Mesenchymal stem cell (in vitro differentiated cells and primary cell): ENCODE data around the gene HDAC4.

Experiments used
- DNase-seq: peaks from one replicate; pipeline ENCODE4 v3.0.0-alpha.2; 2013
- H2AFZ ChIP-seq: one replicate; pipeline ENCODE4 v1.6.1; 2013; ENCODE audit warnings: low read depth, mild to moderate bottlenecking, control low read depth, inconsistent platforms, low read length, moderate library complexity
- H2AK5ac ChIP-seq: 2 replicates; pipeline ENCODE4 v1.6.1; 2013; ENCODE audit warnings: low read length, moderate library complexity, mild to moderate bottlenecking, inconsistent platforms; ENCODE audit not compliant: severe bottlenecking
- H2BK120ac ChIP-seq: one replicate; pipeline ENCODE4 v1.6.1; 2013; ENCODE audit warnings: low read depth, mild to moderate bottlenecking, inconsistent platforms, low read length, moderate library complexity
- H2BK12ac ChIP-seq, 2 experiments: one replicate each; pipeline ENCODE4 v1.6.1; 2013; ENCODE audit warnings: inconsistent platforms in 2 of 2, low read length in 2 of 2, mild to moderate bottlenecking in 2 of 2, moderate library complexity in 2 of 2, control low read depth in 1 of 2
- H2BK15ac ChIP-seq: one replicate; pipeline ENCODE4 v1.6.1; 2013; ENCODE audit warnings: mild to moderate bottlenecking, low read depth, inconsistent platforms; ENCODE audit not compliant: poor library complexity, severe bottlenecking
- H2BK5ac ChIP-seq: 2 replicates; pipeline ENCODE4 v1.6.1; 2013; ENCODE audit warnings: low read depth, mild to moderate bottlenecking, low read length, control low read depth, inconsistent platforms; ENCODE audit not compliant: poor library complexity, severe bottlenecking
- H3K14ac ChIP-seq, 2 experiments: one replicate each; pipeline ENCODE4 v1.6.1; 2013; ENCODE audit warnings: inconsistent platforms in 2 of 2, low read length in 2 of 2, control low read depth in 1 of 2, mild to moderate bottlenecking in 1 of 2, moderate library complexity in 1 of 2
- H3K18ac ChIP-seq, 2 experiments: one replicate each; pipeline ENCODE4 v1.6.1; 2013; ENCODE audit warnings: inconsistent platforms in 2 of 2, low read length in 2 of 2, control low read depth in 1 of 2, low read depth in 1 of 2, mild to moderate bottlenecking in 1 of 2
- H3K23ac ChIP-seq, 2 experiments: one replicate each; pipeline ENCODE4 v1.6.1; 2013; ENCODE audit warnings: inconsistent platforms in 2 of 2, low read length in 2 of 2, mild to moderate bottlenecking in 2 of 2, moderate library complexity in 2 of 2, control low read depth in 1 of 2
- H3K27ac ChIP-seq: 2 replicates; pipeline ENCODE4 v1.5.1; 2013; ENCODE audit warnings: mild to moderate bottlenecking, moderate library complexity, low read length, control low read depth, inconsistent platforms; ENCODE audit not compliant: poor library complexity, severe bottlenecking
- H3K27me3 ChIP-seq, 2 experiments: 2 replicates each; pipeline versions ENCODE4 v1.6.1 to v1.7.0; 2013; ENCODE audit warnings: low read length in 2 of 2, mild to moderate bottlenecking in 2 of 2, moderate library complexity in 2 of 2, control low read depth in 1 of 2, inconsistent platforms in 1 of 2; ENCODE audit not compliant: control insufficient read depth in 1 of 2, insufficient read depth in 1 of 2
- H3K36me3 ChIP-seq, 2 experiments: 2 replicates each; pipeline versions ENCODE4 v1.6.1 to v1.7.0; 2013; ENCODE audit warnings: low read length in 2 of 2, control low read depth in 1 of 2, inconsistent platforms in 1 of 2, low read depth in 1 of 2, mild to moderate bottlenecking in 1 of 2; ENCODE audit not compliant: insufficient read depth in 2 of 2, control insufficient read depth in 1 of 2
- H3K4ac ChIP-seq, 2 experiments: one replicate each; pipeline ENCODE4 v1.6.1; 2013; ENCODE audit warnings: inconsistent platforms in 2 of 2, low read length in 2 of 2, mild to moderate bottlenecking in 2 of 2, moderate library complexity in 2 of 2, control low read depth in 1 of 2, low read depth in 1 of 2
- H3K4me1 ChIP-seq: 2 replicates; pipeline ENCODE4 v1.6.1; 2013; ENCODE audit warnings: low read depth, low read length, control low read depth; ENCODE audit not compliant: control insufficient read depth, insufficient read depth
- H3K4me2 ChIP-seq: 2 replicates; pipeline ENCODE4 v1.6.1; 2013; ENCODE audit warnings: low read length, mild to moderate bottlenecking, inconsistent platforms; ENCODE audit not compliant: poor library complexity, severe bottlenecking
- H3K4me3 ChIP-seq, 2 experiments: 2 replicates each; pipeline versions ENCODE4 v1.5.1 to v1.7.0; 2013; ENCODE audit warnings: low read length in 2 of 2, mild to moderate bottlenecking in 2 of 2, control low read depth in 1 of 2, low read depth in 1 of 2; ENCODE audit not compliant: insufficient read depth in 1 of 2
- H3K79me1 ChIP-seq: replicated peaks from 2 replicates; pipeline ENCODE4 v1.6.1; 2013; ENCODE audit warnings: mild to moderate bottlenecking, control low read depth, low read length, inconsistent platforms; ENCODE audit not compliant: poor library complexity, severe bottlenecking
- H3K9ac ChIP-seq: 2 replicates; pipeline ENCODE4 v1.7.0; 2013; ENCODE audit warnings: mild to moderate bottlenecking, low read length, moderate library complexity
- H3K9me3 ChIP-seq: 2 replicates; pipeline ENCODE4 v1.7.0; 2013; ENCODE audit warnings: mild to moderate bottlenecking, low read length; ENCODE audit not compliant: control insufficient read depth
- H4K8ac ChIP-seq: one replicate; pipeline ENCODE4 v1.6.1; 2013; ENCODE audit warnings: inconsistent platforms, mild to moderate bottlenecking, low read length, moderate library complexity
- H4K91ac ChIP-seq: one replicate; pipeline ENCODE4 v1.6.1; 2013; ENCODE audit warnings: mild to moderate bottlenecking, low read length, inconsistent platforms
- WGBS: methylation state at CpG from one replicate; pipeline ENCODE4 v1.1.7; 2013; ENCODE audit warnings: mixed read lengths; 5-methylcytosine and 5-hydroxymethylcytosine counted together

The HDAC4 gene

GRCh38 chr2:239021651-239022436, 379.0 kb downstream of the HDAC4 start:
- whole genome bisulfite sequencing, result 83% methylated on average over 18 of the region's 18 CpGs
- H3K79me1 ChIP-seq, result no peaks in the 10 kb centered on the region
- H3K27me3 ChIP-seq, result peaks cover 20 to 27% of the 10 kb centered on the region in 2 experiments
- H4K91ac ChIP-seq, result no peak overlapping the region
- no peak overlapping the region for H2BK15ac ChIP-seq
- H3K18ac ChIP-seq, result no peak overlapping the region
- H3K23ac ChIP-seq, result no peak overlapping the region
- no peak overlapping the region for H3K27ac ChIP-seq
- H3K4me1 ChIP-seq, result peaks cover 8% of the 10 kb centered on the region
- H2AK5ac ChIP-seq, result no peak overlapping the region
- H2BK120ac ChIP-seq, result no peak overlapping the region
- H3K36me3 ChIP-seq, result no peaks in the 10 kb centered on the region
- H3K9ac ChIP-seq, result no peak overlapping the region
- H3K14ac ChIP-seq, result no peak overlapping the region
- no peak overlapping the region for H4K8ac ChIP-seq
- no peak overlapping the region for H2AFZ ChIP-seq
- H3K9me3 ChIP-seq, result no peaks in the 10 kb centered on the region
- H2BK5ac ChIP-seq, result no peak overlapping the region
- H3K4me2 ChIP-seq, result no peak overlapping the region
- H3K4me3 ChIP-seq, result no peak overlapping the region
- peak overlapping the region in 1 of 2 experiments; percentile 30 for H3K4ac ChIP-seq
- no peak for DNase-seq
- H2BK12ac ChIP-seq, result no peak overlapping the region

GRCh38 chr2:239021224-239021623, 379.6 kb downstream of the HDAC4 start:
- H3K79me1 ChIP-seq, result no peaks in the 10 kb centered on the region
- no peak overlapping the region for H3K4me2 ChIP-seq
- no peak overlapping the region for H4K91ac ChIP-seq
- WGBS, result 62% methylated on average over 6 of the region's 6 CpGs
- H2BK15ac ChIP-seq, result no peak overlapping the region
- no peak overlapping the region for H2BK5ac ChIP-seq
- H3K27me3 ChIP-seq, result peaks cover 20 to 33% of the 10 kb centered on the region in 2 experiments
- no peak overlapping the region for H3K27ac ChIP-seq
- no peak overlapping the region for H3K18ac ChIP-seq
- H2AK5ac ChIP-seq, result no peak overlapping the region
- no peak for DNase-seq
- H3K4me1 ChIP-seq, result peaks cover 8% of the 10 kb centered on the region
- H3K36me3 ChIP-seq, result no peaks in the 10 kb centered on the region
- H3K4me3 ChIP-seq, result no peak overlapping the region
- no peak overlapping the region for H3K9ac ChIP-seq
- no peak overlapping the region for H2BK120ac ChIP-seq
- no peak overlapping the region for H2BK12ac ChIP-seq
- H3K9me3 ChIP-seq, result no peaks in the 10 kb centered on the region
- H3K23ac ChIP-seq, result no peak overlapping the region
- H4K8ac ChIP-seq, result no peak overlapping the region
- no peak overlapping the region for H3K4ac ChIP-seq
- H2AFZ ChIP-seq, result no peak overlapping the region
- H3K14ac ChIP-seq, result no peak overlapping the region

GRCh38 chr2:239020541-239021041, 380.2 kb downstream of the HDAC4 start:
- no peak for DNase-seq

GRCh38 chr2:239019183-239019581, 381.6 kb downstream of the HDAC4 start:
- no peak overlapping the region for H4K91ac ChIP-seq
- H2BK5ac ChIP-seq, result no peak overlapping the region
- H3K4ac ChIP-seq, result no peak overlapping the region
- H3K9ac ChIP-seq, result no peak overlapping the region
- no peak overlapping the region for H2AFZ ChIP-seq
- no peak overlapping the region for H4K8ac ChIP-seq
- 70% methylated on average over 6 of the region's 6 CpGs for WGBS
- no peak overlapping the region for H2BK12ac ChIP-seq
- peaks cover 24 to 53% of the 10 kb centered on the region in 2 experiments for H3K27me3 ChIP-seq
- no peak overlapping the region for H2BK15ac ChIP-seq
- DNase-seq, result no peak
- H2BK120ac ChIP-seq, result no peak overlapping the region
- no peaks in the 10 kb centered on the region for H3K79me1 ChIP-seq
- H3K4me1 ChIP-seq, result no peaks in the 10 kb centered on the region
- no peak overlapping the region for H2AK5ac ChIP-seq
- H3K27ac ChIP-seq, result no peak overlapping the region
- H3K23ac ChIP-seq, result no peak overlapping the region
- H3K36me3 ChIP-seq, result no peaks in the 10 kb centered on the region
- no peak overlapping the region for H3K4me2 ChIP-seq
- H3K4me3 ChIP-seq, result no peak overlapping the region
- H3K9me3 ChIP-seq, result no peaks in the 10 kb centered on the region
- no peak overlapping the region for H3K14ac ChIP-seq
- H3K18ac ChIP-seq, result no peak overlapping the region

More at GRCh38 chr2:239020541-239021041, 380.2 kb downstream of the HDAC4 start:
- no peak overlapping the region for H2AK5ac ChIP-seq
- H2BK15ac ChIP-seq, result no peak overlapping the region
- H2AFZ ChIP-seq, result no peak overlapping the region
- no peak overlapping the region for H3K27ac ChIP-seq
- no peak overlapping the region for H3K4ac ChIP-seq
- 85% methylated on average over 14 of the region's 17 CpGs for WGBS
- H4K8ac ChIP-seq, result no peak overlapping the region
- no peak overlapping the region for H3K4me3 ChIP-seq
- no peak overlapping the region for H2BK5ac ChIP-seq
- H3K79me1 ChIP-seq, result no peaks in the 10 kb centered on the region
- H3K27me3 ChIP-seq, result peaks cover 20 to 39% of the 10 kb centered on the region in 2 experiments
- no peak overlapping the region for H3K4me2 ChIP-seq
- H2BK12ac ChIP-seq, result no peak overlapping the region
- H3K9me3 ChIP-seq, result no peaks in the 10 kb centered on the region
- no peak overlapping the region for H4K91ac ChIP-seq
- no peak overlapping the region for H3K23ac ChIP-seq
- H3K9ac ChIP-seq, result no peak overlapping the region
- no peak overlapping the region for H3K14ac ChIP-seq
- no peak overlapping the region for H3K18ac ChIP-seq
- peaks cover 5% of the 10 kb centered on the region for H3K4me1 ChIP-seq
- H2BK120ac ChIP-seq, result no peak overlapping the region
- no peaks in the 10 kb centered on the region for H3K36me3 ChIP-seq
